Measurements from ENCODE around the gene NHLRC1. TPM values are rescaled to one million over a fixed set of nuclear protein-coding genes. Genes with fewer than 3 reads are reported as not detected.

Gene NHLRC1
- total RNA-seq, 1 donor from 2014 or later = 0.23 TPM

DNA sequence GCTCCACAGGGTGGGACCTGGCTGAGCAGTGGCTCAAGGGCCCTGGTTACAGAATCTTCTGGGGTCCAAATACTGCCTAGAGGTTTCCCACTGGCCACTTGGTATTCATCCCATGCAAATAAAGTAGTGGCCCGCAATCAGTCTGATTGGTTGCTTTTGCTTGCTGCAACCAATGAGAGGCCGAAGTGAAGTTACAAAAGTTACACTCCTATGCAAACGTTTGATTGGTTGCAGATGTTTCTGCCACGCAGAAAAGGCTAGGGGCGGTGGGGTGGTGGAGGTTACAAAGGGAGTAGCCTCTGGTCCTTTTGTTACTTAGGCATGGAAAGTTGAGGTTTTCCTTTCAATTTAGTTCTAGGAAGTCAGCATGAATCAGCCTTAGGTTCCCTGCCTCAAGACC, 3.6 kb upstream of the NHLRC1 start:
- H3K36me3 Mint-ChIP-seq (ENCODE audit: low read depth) = no peaks in the 10 kb centered on the region
- H3K9me3 Mint-ChIP-seq = no peaks in the 10 kb centered on the region
- no peak overlapping the region for H3K4me3 Mint-ChIP-seq
- intact Hi-C loops (cut with micrococcal nuclease) = loop anchor here (10.0 kb wide), 2 partner anchors 379 to 421 kb away; partner anchors contain the start of gene NUP153
- no peak overlapping the region for H3K27ac Mint-ChIP-seq
- peaks cover 25% of the 10 kb centered on the region for H3K27me3 Mint-ChIP-seq (ENCODE audit: insufficient read depth)
- peaks cover 8% of the 10 kb centered on the region for H3K4me1 Mint-ChIP-seq (ENCODE audit: low read depth)
- no peak for DNase-seq (ENCODE audit: low spot score)

DNA sequence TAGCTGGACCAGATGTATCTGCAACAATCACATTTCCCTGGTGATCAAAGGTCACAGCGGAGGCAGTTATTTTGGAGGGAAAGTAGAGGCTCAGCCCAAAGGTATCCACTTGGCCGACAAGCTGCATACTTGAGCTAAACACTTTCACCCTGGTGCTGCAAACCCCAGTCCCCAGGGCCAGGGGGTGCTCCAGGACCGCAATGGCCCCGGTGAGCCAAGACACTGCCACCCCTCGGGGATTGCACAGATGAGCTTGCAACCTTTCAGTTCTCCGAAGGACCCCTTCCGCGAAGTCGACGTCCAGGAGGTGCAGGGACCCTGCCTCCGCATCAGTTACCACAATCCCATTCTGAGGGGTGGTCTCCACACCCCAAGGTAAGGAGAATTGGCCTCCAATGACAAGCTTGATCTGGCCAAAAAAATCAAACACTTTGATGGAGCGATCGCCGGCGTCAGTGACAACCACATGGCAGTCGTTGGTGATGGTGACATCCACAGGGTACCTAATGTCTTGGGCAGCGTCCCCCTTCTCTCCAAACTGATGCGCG, 823 bp downstream of the NHLRC1 start:
- intact Hi-C loops (cut with micrococcal nuclease) = loop anchor here (2.0 to 10.0 kb wide), 8 partner anchors 33 to 965 kb away; partner anchors contain the start of genes DEK, KDM1B, NUP153 and TPMT
- H3K27ac Mint-ChIP-seq = no peak overlapping the region
- no peak for DNase-seq (ENCODE audit: low spot score)

DNA sequence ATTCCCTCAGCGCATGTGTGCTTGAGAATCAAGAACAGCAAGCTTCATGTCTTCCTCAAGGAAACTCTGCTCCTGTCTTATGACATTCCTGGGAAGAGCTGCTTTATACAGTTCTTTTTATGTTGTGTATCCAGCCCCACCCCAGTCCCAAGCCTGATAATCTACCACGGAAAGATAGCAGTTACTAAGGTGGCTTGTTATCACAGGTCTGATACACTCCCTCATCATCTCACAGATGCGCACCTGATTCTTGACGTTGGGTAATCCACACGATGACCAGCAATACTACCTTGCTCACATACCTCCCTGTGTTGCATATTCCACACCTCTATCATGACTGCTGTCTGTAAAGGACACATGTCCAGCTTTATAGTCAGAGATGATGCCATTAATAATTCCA, 3.2 kb downstream of the NHLRC1 start:
- Mint-ChIP-seq H3K27me3 (ENCODE audit: insufficient read depth) (peaks cover 59% of the 10 kb centered on the region), H3K4me1 (ENCODE audit: low read depth) (peaks cover 19% of the 10 kb centered on the region), H3K27ac (no peak overlapping the region), H3K9me3 (no peaks in the 10 kb centered on the region), H3K36me3 (ENCODE audit: low read depth) (no peaks in the 10 kb centered on the region), H3K4me3 (no peak overlapping the region)
- intact Hi-C loops (cut with micrococcal nuclease) = loop anchor here (10.0 kb wide), 1 partner anchor 234 kb away; no protein-coding TSS in a partner anchor
- no peak for DNase-seq (ENCODE audit: low spot score)

More for the DNA sequence above, 823 bp downstream of the NHLRC1 start:
- Mint-ChIP-seq H3K9me3 (no peaks in the 10 kb centered on the region), H3K4me3 (no peak overlapping the region), H3K4me1 (ENCODE audit: low read depth) (peaks cover 8% of the 10 kb centered on the region), H3K36me3 (ENCODE audit: low read depth) (no peaks in the 10 kb centered on the region), H3K27me3 (ENCODE audit: insufficient read depth) (peaks cover 58% of the 10 kb centered on the region)

GRCh38 chr6:18118330-18118729, 4.1 kb downstream of the NHLRC1 start:
- Mint-ChIP-seq H3K4me1 (ENCODE audit: low read depth) (peaks cover 19% of the 10 kb centered on the region), H3K36me3 (ENCODE audit: low read depth) (no peaks in the 10 kb centered on the region), H3K9me3 (no peaks in the 10 kb centered on the region), H3K4me3 (no peak overlapping the region), H3K27ac (no peak overlapping the region), H3K27me3 (ENCODE audit: insufficient read depth) (peaks cover 60% of the 10 kb centered on the region)
- no peak for DNase-seq (ENCODE audit: low spot score)
- intact Hi-C loops (cut with micrococcal nuclease) = loop anchor here (10.0 kb wide), 1 partner anchor 234 kb away; no protein-coding TSS in a partner anchor

DNA sequence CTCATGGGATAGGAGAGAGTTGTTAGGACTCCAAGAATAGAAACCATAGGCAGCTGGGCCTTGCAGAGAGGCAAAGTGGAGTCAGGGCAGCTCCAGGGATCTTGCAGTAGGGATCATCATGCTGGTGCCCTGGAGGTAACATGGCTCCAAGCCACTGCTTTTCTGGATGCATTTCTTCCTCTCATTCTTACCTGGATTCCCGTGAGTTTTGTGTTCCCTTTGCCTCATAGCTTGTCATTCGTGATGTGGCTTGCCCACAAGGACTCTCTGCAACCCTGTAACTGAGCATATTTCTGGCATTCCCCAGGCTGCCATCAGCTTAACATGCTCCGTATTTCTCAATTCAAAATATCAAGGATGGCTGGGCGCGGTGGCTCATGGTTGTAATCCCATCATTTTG, 5.3 kb downstream of the NHLRC1 start:
- peaks cover 60% of the 10 kb centered on the region for H3K27me3 Mint-ChIP-seq (ENCODE audit: insufficient read depth)
- no peaks in the 10 kb centered on the region for H3K36me3 Mint-ChIP-seq (ENCODE audit: low read depth)
- intact Hi-C loops (cut with micrococcal nuclease) = loop anchor here (10.0 kb wide), 1 partner anchor 232 kb away; no protein-coding TSS in a partner anchor
- H3K4me1 Mint-ChIP-seq (ENCODE audit: low read depth) = peaks cover 11% of the 10 kb centered on the region
- H3K9me3 Mint-ChIP-seq = no peaks in the 10 kb centered on the region
- no peak overlapping the region for H3K27ac Mint-ChIP-seq
- DNase-seq (ENCODE audit: low spot score) = no peak
- no peak overlapping the region for H3K4me3 Mint-ChIP-seq

- Mint-ChIP-seq H3K27ac (peak overlapping the region; percentile 33), H3K4me1 (ENCODE audit: low read depth) (peaks cover 11% of the 10 kb centered on the region), H3K4me3 (peak overlapping the region; percentile 7), H3K36me3 (ENCODE audit: low read depth) (no peaks in the 10 kb centered on the region), H3K27me3 (ENCODE audit: insufficient read depth) (peaks cover 64% of the 10 kb centered on the region), H3K9me3 (no peaks in the 10 kb centered on the region)
- intact Hi-C loops (cut with micrococcal nuclease) = loop anchor here (1.0 to 10.0 kb wide), 3 partner anchors 40 to 231 kb away; partner anchors contain the start of genes KDM1B and TPMT
- DNase-seq (ENCODE audit: low spot score) = peak; percentile 7
These were observed 7.1 kb downstream of the NHLRC1 start for GRCh38 chr6:18115356-18115755.

DNA sequence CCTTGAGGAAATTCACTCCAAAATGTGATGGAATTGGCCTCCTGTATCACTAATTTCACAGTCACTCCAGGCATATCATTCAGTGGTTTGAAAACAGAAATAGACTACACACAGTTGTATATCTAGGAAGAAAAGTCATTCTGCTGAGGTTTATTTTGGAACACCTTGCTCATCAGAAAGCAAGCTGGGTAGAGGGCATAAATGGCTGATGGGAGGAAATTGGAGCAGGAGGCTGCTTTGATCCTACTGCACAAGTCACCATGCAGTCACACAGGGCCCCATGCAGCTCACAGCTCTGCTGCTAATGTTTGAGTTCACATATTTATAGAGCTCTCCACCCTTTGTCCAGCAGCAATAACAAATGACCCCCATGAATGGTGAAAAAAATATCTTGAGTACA, 12.3 kb downstream of the NHLRC1 start:
- intact Hi-C loops (cut with micrococcal nuclease) = loop anchor here (10.0 kb wide), 1 partner anchor 225 kb away; no protein-coding TSS in a partner anchor
- Mint-ChIP-seq H3K27ac (no peak overlapping the region), H3K4me3 (no peak overlapping the region), H3K27me3 (ENCODE audit: insufficient read depth) (peaks cover 42% of the 10 kb centered on the region), H3K36me3 (ENCODE audit: low read depth) (no peaks in the 10 kb centered on the region), H3K4me1 (ENCODE audit: low read depth) (peaks cover 2% of the 10 kb centered on the region), H3K9me3 (peaks cover 11% of the 10 kb centered on the region)
- no peak for DNase-seq (ENCODE audit: low spot score)

- no peak overlapping the region for H3K27ac Mint-ChIP-seq
- H3K27me3 Mint-ChIP-seq (ENCODE audit: insufficient read depth) = peaks cover 29% of the 10 kb centered on the region
- intact Hi-C loops (cut with micrococcal nuclease) = no loop called here
- no peaks in the 10 kb centered on the region for H3K4me1 Mint-ChIP-seq (ENCODE audit: low read depth)
- DNase-seq (ENCODE audit: low spot score) = no peak
- H3K9me3 Mint-ChIP-seq = peaks cover 11% of the 10 kb centered on the region
- no peaks in the 10 kb centered on the region for H3K36me3 Mint-ChIP-seq (ENCODE audit: low read depth)
- no peak overlapping the region for H3K4me3 Mint-ChIP-seq
These were observed 15.4 kb downstream of the NHLRC1 start for GRCh38 chr6:18107061-18107460.

GRCh38 chr6:18102783-18103509, 19.5 kb downstream of the NHLRC1 start:
- Mint-ChIP-seq H3K36me3 (ENCODE audit: low read depth) (no peaks in the 10 kb centered on the region), H3K27me3 (ENCODE audit: insufficient read depth) (peaks cover 20% of the 10 kb centered on the region), H3K27ac (no peak overlapping the region), H3K9me3 (peaks cover 11% of the 10 kb centered on the region), H3K4me1 (ENCODE audit: low read depth) (peaks cover 5% of the 10 kb centered on the region), H3K4me3 (no peak overlapping the region)
- no peak for DNase-seq (ENCODE audit: low spot score)
- intact Hi-C loops (cut with micrococcal nuclease) = no loop called here

- peaks cover 23% of the 10 kb centered on the region for H3K27me3 Mint-ChIP-seq (ENCODE audit: insufficient read depth)
- no peak overlapping the region for H3K27ac Mint-ChIP-seq
- H3K4me1 Mint-ChIP-seq (ENCODE audit: low read depth) = peaks cover 5% of the 10 kb centered on the region
- H3K4me3 Mint-ChIP-seq = no peak overlapping the region
- no peaks in the 10 kb centered on the region for H3K36me3 Mint-ChIP-seq (ENCODE audit: low read depth)
- intact Hi-C loops (cut with micrococcal nuclease) = no loop called here
- DNase-seq (ENCODE audit: low spot score) = no peak
- peaks cover 5% of the 10 kb centered on the region for H3K9me3 Mint-ChIP-seq
These were observed 20.6 kb downstream of the NHLRC1 start for GRCh38 chr6:18101873-18102272.

DNA sequence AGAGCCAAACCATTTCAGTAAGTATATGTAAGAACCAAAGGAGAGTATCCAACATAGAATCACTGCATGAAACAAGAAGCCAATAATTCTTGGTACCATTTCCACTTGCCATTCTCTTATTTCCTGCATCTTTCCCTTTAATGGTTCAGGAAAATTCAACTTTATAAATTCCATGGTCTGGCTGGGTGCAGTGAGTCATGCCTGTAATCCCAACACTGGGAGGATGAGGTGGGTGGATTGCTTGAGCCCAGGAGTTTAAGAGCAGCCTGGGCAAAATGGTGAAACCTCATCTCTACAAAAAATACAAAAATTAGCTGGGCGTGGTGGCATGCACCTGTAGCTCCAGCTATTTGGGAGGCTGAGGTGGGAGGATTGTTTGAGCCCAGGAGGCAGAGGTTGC, 21.2 kb downstream of the NHLRC1 start:
- peaks cover 23% of the 10 kb centered on the region for H3K27me3 Mint-ChIP-seq (ENCODE audit: insufficient read depth)
- DNase-seq (ENCODE audit: low spot score) = no peak
- peaks cover 4% of the 10 kb centered on the region for H3K9me3 Mint-ChIP-seq
- H3K4me3 Mint-ChIP-seq = no peak overlapping the region
- H3K27ac Mint-ChIP-seq = no peak overlapping the region
- intact Hi-C loops (cut with micrococcal nuclease) = no loop called here
- H3K36me3 Mint-ChIP-seq (ENCODE audit: low read depth) = no peaks in the 10 kb centered on the region
- peaks cover 5% of the 10 kb centered on the region for H3K4me1 Mint-ChIP-seq (ENCODE audit: low read depth)

DNA sequence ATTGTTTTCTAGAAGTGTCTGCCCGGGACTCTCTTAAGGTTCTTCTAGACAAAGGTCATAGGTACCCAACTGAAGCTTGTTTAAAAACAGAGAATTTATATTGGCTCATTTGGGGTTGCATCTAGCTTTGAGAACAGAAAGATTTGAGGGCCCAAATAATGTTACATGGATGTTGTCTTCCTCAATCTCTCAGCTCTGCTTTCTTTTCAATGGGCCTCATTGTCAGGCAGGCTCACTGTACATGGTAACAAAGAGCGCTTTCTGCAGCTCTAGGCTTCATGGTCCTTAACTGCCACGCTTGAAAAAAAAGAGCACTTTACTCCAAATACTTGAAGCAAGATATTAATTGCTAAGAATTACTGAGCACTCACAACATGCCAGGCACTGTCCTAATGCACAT, 22.2 kb downstream of the NHLRC1 start:
- H3K9me3 Mint-ChIP-seq = no peaks in the 10 kb centered on the region

GRCh38 chr6:18099511-18099910, 23.0 kb downstream of the NHLRC1 start:
- Mint-ChIP-seq H3K27ac (no peak overlapping the region), H3K36me3 (ENCODE audit: low read depth) (no peaks in the 10 kb centered on the region), H3K9me3 (no peaks in the 10 kb centered on the region), H3K27me3 (ENCODE audit: insufficient read depth) (peaks cover 18% of the 10 kb centered on the region), H3K4me3 (no peak overlapping the region), H3K4me1 (ENCODE audit: low read depth) (peaks cover 5% of the 10 kb centered on the region)
- intact Hi-C loops (cut with micrococcal nuclease) = no loop called here
- DNase-seq (ENCODE audit: low spot score) = no peak

More for the DNA sequence above, 22.2 kb downstream of the NHLRC1 start:
- peaks cover 23% of the 10 kb centered on the region for H3K27me3 Mint-ChIP-seq (ENCODE audit: insufficient read depth)
- H3K4me3 Mint-ChIP-seq = no peak overlapping the region
- intact Hi-C loops (cut with micrococcal nuclease) = no loop called here
- DNase-seq (ENCODE audit: low spot score) = no peak
- no peaks in the 10 kb centered on the region for H3K36me3 Mint-ChIP-seq (ENCODE audit: low read depth)
- peaks cover 5% of the 10 kb centered on the region for H3K4me1 Mint-ChIP-seq (ENCODE audit: low read depth)
- no peak overlapping the region for H3K27ac Mint-ChIP-seq

Measured in activated T-helper 1 cell treated with anti-CD3 and anti-CD28 coated beads, Interleukin-12 subunit alpha, Interleukin-12 subunit beta, Interleukin-2, Interleukin-4 antibody, amounts not matched to agents 30 ng/mL and 10 ng/mL and 1 ng/mL, durations not matched to agents 14 hours and 24 hours and 36 hours (primary cell).